ENCODE results near the gene TMEM131. TPM values are rescaled to one million over a fixed set of nuclear protein-coding genes. Genes with fewer than 3 reads are reported as not detected.

The TMEM131 gene
- total and polyA plus RNA-seq, 3 donors from 2014 or later: 35.0 to 54.8 (median 49.6) TPM

DNA sequence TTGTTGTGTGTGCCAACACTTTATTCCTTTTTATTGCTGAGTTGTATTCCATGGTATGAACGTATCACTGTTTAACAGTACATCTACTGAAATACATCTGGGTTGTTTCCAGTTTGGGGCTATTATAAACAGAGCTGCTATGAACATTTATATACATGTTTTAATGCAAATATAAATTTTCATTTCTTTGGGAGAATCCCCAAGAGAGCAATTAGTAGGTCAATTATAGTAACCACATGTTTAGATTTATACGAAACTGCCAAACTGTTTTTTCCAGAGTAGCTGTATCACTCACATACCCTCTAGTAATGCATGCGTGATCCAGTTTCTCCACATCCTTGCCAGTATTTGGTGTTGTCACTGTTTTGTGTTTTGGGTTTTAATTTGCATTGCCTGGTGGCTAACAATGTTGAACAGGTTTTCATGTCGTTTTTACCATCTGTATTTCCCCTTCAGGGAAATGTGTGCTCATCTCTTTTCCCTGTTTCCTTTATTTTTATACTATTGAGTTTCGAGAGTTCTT, 81.0 kb downstream of the TMEM131 start:
- no peaks in the 10 kb centered on the region for H3K9me3 ChIP-seq
- TF ChIP-seq POLR2A (IDR thresholded peaks at IDR 0.05): no peak
- TF ChIP-seq, protein P1, sequence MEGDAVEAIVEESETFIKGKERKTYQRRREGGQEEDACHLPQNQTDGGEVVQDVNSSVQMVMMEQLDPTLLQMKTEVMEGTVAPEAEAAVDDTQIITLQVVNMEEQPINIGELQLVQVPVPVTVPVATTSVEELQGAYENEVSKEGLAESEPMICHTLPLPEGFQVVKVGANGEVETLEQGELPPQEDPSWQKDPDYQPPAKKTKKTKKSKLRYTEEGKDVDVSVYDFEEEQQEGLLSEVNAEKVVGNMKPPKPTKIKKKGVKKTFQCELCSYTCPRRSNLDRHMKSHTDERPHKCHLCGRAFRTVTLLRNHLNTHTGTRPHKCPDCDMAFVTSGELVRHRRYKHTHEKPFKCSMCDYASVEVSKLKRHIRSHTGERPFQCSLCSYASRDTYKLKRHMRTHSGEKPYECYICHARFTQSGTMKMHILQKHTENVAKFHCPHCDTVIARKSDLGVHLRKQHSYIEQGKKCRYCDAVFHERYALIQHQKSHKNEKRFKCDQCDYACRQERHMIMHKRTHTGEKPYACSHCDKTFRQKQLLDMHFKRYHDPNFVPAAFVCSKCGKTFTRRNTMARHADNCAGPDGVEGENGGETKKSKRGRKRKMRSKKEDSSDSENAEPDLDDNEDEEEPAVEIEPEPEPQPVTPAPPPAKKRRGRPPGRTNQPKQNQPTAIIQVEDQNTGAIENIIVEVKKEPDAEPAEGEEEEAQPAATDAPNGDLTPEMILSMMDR (IDR thresholded peaks at IDR 0.05): no peak
- no peaks in the 10 kb centered on the region for H3K4me1 ChIP-seq
- H3K27ac ChIP-seq: no peak overlapping the region
- WGBS, 2 donors: 88 to 92% methylated on average over 5 of the region's 5 CpGs
- intact Hi-C loops (cut with DNase I; ENCODE audit: low total_unique reads): no loop called here
- H3K4me3 ChIP-seq: no peak overlapping the region
- no peak for DNase-seq
- no peaks in the 10 kb centered on the region for H3K36me3 ChIP-seq (ENCODE audit: low read depth, missing control alignments)
- no peaks in the 10 kb centered on the region for H3K27me3 ChIP-seq

DNA sequence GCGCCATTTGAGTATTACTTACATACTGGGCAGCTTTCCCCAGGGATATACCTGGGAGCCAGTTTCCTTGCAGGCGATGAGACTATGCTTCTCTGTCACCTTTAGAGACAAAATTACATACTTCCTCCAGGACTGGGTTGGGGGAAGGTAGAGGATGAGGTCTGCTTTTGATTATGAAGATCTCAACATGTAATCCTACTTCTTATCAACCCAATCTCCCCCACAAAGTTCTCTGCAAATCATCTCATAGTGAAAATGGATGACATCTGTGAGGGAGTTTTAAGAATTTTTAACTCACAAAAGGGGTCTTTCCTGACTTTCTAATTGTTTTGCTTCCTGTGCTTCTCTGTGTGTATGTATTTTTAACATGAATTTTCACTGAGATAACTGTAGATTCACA, 81.9 kb downstream of the TMEM131 start:
- Histone ChIP-seq H3K4me3 (no peak overlapping the region), H3K27ac (no peak overlapping the region), H3K27me3 (no peaks in the 10 kb centered on the region), H3K9me3 (no peaks in the 10 kb centered on the region), H3K4me1 (no peaks in the 10 kb centered on the region), H3K36me3 (ENCODE audit: low read depth, missing control alignments) (no peaks in the 10 kb centered on the region)
- no peak for TF ChIP-seq POLR2A (IDR thresholded peaks at IDR 0.05)
- TF ChIP-seq, protein P1 (IDR thresholded peaks at IDR 0.05): no peak
- no peak for DNase-seq
- 96 to 100% methylated on average over 1 to 2 of the region's 2 CpGs for WGBS, 2 donors
- intact Hi-C loops (cut with DNase I; ENCODE audit: low total_unique reads): no loop called here

GRCh38 chr2:97911922-97912575, 83.7 kb downstream of the TMEM131 start:
- H3K27me3 ChIP-seq: no peaks in the 10 kb centered on the region
- H3K4me3 ChIP-seq: no peak overlapping the region
- H3K9me3 ChIP-seq: no peaks in the 10 kb centered on the region
- H3K4me1 ChIP-seq: no peaks in the 10 kb centered on the region
- no peak for DNase-seq
- no peaks in the 10 kb centered on the region for H3K36me3 ChIP-seq (ENCODE audit: low read depth, missing control alignments)
- intact Hi-C loops (cut with DNase I; ENCODE audit: low total_unique reads): no loop called here
- no peak overlapping the region for H3K27ac ChIP-seq
- WGBS, 2 donors: 86 to 97% methylated on average over 1 of the region's 1 CpG
- TF ChIP-seq, protein P1 (IDR thresholded peaks at IDR 0.05): no peak
- TF ChIP-seq POLR2A (IDR thresholded peaks at IDR 0.05): no peak

DNA sequence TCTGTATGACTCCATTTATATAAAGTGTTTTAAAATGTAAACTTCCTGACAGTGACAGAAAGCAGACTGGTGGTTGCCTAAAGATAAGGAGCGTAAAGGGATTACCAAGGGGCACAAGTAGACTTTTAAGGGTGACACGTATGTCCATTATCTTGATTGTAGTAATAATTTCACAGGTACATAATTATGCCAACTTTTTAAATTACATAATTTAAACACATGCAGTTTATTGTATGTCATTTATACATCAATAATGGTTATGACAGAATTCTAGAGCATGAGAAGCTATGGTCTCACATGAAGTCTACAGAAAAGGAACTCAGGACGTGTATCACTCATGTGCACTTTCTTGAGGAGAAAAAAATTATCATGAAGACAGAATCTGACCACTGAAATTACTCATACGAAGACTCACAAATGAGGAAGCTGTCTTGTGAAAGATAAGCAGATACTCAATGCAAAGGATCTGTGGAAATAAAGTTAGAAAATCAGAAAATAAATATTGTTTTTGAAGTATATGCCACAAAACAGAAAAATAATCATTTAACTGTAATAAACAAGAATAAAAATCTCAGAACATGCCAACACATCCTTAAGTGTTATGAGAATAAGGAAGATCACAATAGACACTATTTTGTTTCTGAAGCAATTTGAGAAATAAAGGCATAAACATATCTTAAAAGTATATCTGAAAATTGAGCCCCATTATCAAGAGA, 84.4 kb downstream of the TMEM131 start:
- no peaks in the 10 kb centered on the region for H3K27me3 ChIP-seq
- H3K9me3 ChIP-seq: no peaks in the 10 kb centered on the region
- no peak for DNase-seq
- WGBS, 2 donors: 88 to 93% methylated on average over 4 of the region's 4 CpGs
- intact Hi-C loops (cut with DNase I; ENCODE audit: low total_unique reads): no loop called here
- no peaks in the 10 kb centered on the region for H3K4me1 ChIP-seq
- no peak overlapping the region for H3K4me3 ChIP-seq
- no peak overlapping the region for H3K27ac ChIP-seq
- H3K36me3 ChIP-seq (ENCODE audit: low read depth, missing control alignments): no peaks in the 10 kb centered on the region
- TF ChIP-seq, protein P1 (IDR thresholded peaks at IDR 0.05): no peak
- no peak for TF ChIP-seq POLR2A (IDR thresholded peaks at IDR 0.05)

Measured in testis (tissue), 3 donors.